Measurements from ENCODE around the gene DLGAP4. TPM values are rescaled to one million over a fixed set of nuclear protein-coding genes. Genes with fewer than 3 reads are reported as not detected.

Gene DLGAP4
- total RNA-seq, 1 experiment from 2014 or later: 59.9 TPM

GRCh38 chr20:36572701-36573102 lies 266.6 kb downstream of the DLGAP4 start:
- intact Hi-C loops (cut with micrococcal nuclease; ENCODE audit: unreplicated experiment): loop anchor here (2.0 kb wide), 1 partner anchor 110 kb away; no protein-coding TSS in a partner anchor
- peak; percentile 52 for DNase-seq (ENCODE audit: low spot score)
- TF ChIP-seq CTCF (conservative IDR thresholded peaks at IDR 0.05; ENCODE audit: low read depth, low read length): no peak
- no peak for TF ChIP-seq EZH2 (IDR thresholded peaks at IDR 0.05; ENCODE audit: borderline replicate concordance, low read depth, low read length, poor library complexity, severe bottlenecking)
- Histone ChIP-seq H3K4me3 (ENCODE audit: low read depth, low read length, poor library complexity, severe bottlenecking) (peak overlapping the region; percentile 95), H3K4me1 (ENCODE audit: insufficient read depth, low read length, poor library complexity, severe bottlenecking) (peaks cover 36% of the 10 kb centered on the region), H3K9me3 (ENCODE audit: low read depth, low read length, poor library complexity, severe bottlenecking) (no peaks in the 10 kb centered on the region), H3K36me3 (ENCODE audit: insufficient read depth, low read length, poor library complexity, severe bottlenecking) (no peaks in the 10 kb centered on the region), H3K27me3 (replicated peaks; ENCODE audit: insufficient read depth, low read depth, low read length, poor library complexity) (no peaks in the 10 kb centered on the region), H3K27ac (ENCODE audit: low read depth, low read length, poor library complexity, severe bottlenecking) (peak overlapping the region; percentile 82)
- POLR2A ChIA-PET (ENCODE audit: low non-redundant PET): interaction anchor here (0.7 kb wide), 1 partner anchor 972 kb away, joined by 13 read pairs; no protein-coding TSS in a partner anchor
- TSS peak; percentile 83 for BruUV-seq (replicated peaks)
- CTCF ChIA-PET: interaction anchor here (0.6 kb wide), 2 partner anchors 33 to 290 kb away, joined by 3 to 8 read pairs; partner anchors contain the start of gene RAB5IF

DNA sequence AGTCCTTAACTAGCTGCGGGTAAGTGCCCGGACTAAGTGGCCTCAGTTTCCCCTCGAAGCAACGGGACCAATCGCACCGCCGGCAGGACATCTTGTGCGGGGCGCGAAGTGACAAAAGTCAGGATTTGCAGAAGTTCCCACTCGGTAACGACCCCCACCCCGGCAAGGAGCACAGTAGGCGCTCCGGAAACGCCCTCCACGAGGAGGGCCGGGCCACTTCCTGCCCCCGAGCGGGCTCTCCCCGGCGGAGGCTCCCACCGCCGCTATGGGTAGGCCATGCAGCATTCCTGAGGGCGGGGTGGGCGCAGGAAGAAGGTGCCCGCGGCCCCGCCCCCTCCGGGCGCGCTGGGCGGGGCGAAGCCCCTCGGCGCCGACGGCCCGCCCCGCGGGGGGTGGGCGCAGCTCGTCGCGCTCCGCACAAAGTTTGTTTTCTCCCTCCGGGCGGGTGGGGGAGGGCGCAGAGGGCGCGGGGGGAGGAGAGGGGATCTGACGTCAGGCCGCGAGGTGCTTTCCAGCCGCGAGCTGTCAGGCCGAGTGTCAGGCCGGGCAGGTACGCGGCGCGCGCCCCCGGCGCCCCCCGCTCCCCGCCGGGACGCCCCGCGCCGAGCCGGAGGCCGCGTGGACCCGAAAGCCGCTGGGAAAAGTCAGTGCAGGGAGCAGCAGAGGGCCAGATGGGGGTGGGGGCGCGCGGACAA lies 267.1 kb downstream of the DLGAP4 start, which contains the start of gene TGIF2:
TGIF2 (plus strand) TSS at position 495 of the 695 bp plus-strand sequence. CDS start 5,178 bp downstream, outside the sequence.
- TF ChIP-seq EZH2 (IDR thresholded peaks at IDR 0.05; ENCODE audit: borderline replicate concordance, low read depth, low read length, poor library complexity, severe bottlenecking) (no peak), CTCF (conservative IDR thresholded peaks at IDR 0.05; ENCODE audit: low read depth, low read length) (no peak)
- peak within 1 kb of the TSS; percentile 95 for H3K4me3 ChIP-seq (ENCODE audit: low read depth, low read length, poor library complexity, severe bottlenecking)
- peak within 1 kb of the TSS; percentile 95 for H3K27ac ChIP-seq (ENCODE audit: low read depth, low read length, poor library complexity, severe bottlenecking)
- BruUV-seq (replicated peaks): no TSS peak
- ChIA-PET CTCF (interaction anchor here (0.6 kb wide), 2 partner anchors 33 to 290 kb away, joined by 3 to 8 read pairs; partner anchors contain the start of gene RAB5IF), POLR2A (ENCODE audit: low non-redundant PET) (interaction anchor here (0.7 kb wide), 3 partner anchors 13 to 973 kb away, joined by 3 to 13 read pairs (median 5); no protein-coding TSS in a partner anchor)
- peaks cover under 1% of the 10 kb centered on the region for H3K36me3 ChIP-seq (ENCODE audit: insufficient read depth, low read length, poor library complexity, severe bottlenecking)
- H3K9me3 ChIP-seq (ENCODE audit: low read depth, low read length, poor library complexity, severe bottlenecking): no peaks in the 10 kb centered on the region
- DNase-seq (ENCODE audit: low spot score): peak; percentile 98
- H3K4me1 ChIP-seq (ENCODE audit: insufficient read depth, low read length, poor library complexity, severe bottlenecking): peaks cover 36% of the 10 kb centered on the region
- intact Hi-C loops (cut with micrococcal nuclease; ENCODE audit: unreplicated experiment): loop anchor here (2.0 kb wide), 1 partner anchor 110 kb away; no protein-coding TSS in a partner anchor
- no peaks in the 10 kb centered on the region for H3K27me3 ChIP-seq (replicated peaks; ENCODE audit: insufficient read depth, low read depth, low read length, poor library complexity)

DNA sequence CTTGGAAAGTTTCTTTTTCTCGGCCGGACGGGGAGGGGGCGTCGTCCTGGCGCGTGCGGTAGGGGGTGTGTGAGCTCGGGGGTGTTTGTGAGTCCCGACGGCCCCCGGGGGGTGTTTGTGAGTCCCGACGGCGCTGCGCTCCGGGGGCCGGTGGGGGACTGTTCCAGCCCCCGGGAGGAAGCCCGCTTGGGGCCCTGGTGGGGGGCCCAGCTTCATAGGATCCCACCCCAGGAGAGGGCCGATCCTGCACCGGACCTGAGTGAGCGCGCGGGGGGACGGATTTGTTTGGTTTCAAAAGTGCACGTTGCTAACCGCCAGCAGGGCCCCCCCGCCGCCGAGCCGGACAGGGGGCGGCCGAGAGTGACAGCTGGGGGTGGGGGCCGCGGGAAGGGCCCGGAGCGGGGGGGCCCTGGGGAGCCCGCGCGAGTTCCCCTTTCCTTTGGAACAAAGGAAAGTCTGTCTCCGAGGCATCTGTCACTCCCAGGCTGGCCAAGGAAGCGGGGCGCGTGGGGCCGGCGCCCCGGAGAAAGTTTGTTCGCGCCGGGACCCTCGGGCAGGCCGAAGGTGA lies 267.7 kb downstream of the DLGAP4 start:
- TF ChIP-seq CTCF (conservative IDR thresholded peaks at IDR 0.05; ENCODE audit: low read depth, low read length) (no peak), EZH2 (IDR thresholded peaks at IDR 0.05; ENCODE audit: borderline replicate concordance, low read depth, low read length, poor library complexity, severe bottlenecking) (no peak)
- H3K9me3 ChIP-seq (ENCODE audit: low read depth, low read length, poor library complexity, severe bottlenecking): no peaks in the 10 kb centered on the region
- ChIA-PET POLR2A (ENCODE audit: low non-redundant PET) (interaction anchor here (0.7 kb wide), 2 partner anchors 12 to 262 kb away, joined by 3 to 5 read pairs; no protein-coding TSS in a partner anchor), CTCF (no interaction called here)
- intact Hi-C loops (cut with micrococcal nuclease; ENCODE audit: unreplicated experiment): loop anchor here (2.0 kb wide), 1 partner anchor 111 kb away; no protein-coding TSS in a partner anchor
- peaks cover 7% of the 10 kb centered on the region for H3K36me3 ChIP-seq (ENCODE audit: insufficient read depth, low read length, poor library complexity, severe bottlenecking)
- no peaks in the 10 kb centered on the region for H3K27me3 ChIP-seq (replicated peaks; ENCODE audit: insufficient read depth, low read depth, low read length, poor library complexity)
- BruUV-seq (replicated peaks): no TSS peak
- H3K4me3 ChIP-seq (ENCODE audit: low read depth, low read length, poor library complexity, severe bottlenecking): peak overlapping the region; percentile 95
- H3K27ac ChIP-seq (ENCODE audit: low read depth, low read length, poor library complexity, severe bottlenecking): peak overlapping the region; percentile 95
- DNase-seq (ENCODE audit: low spot score): peak; percentile 64
- H3K4me1 ChIP-seq (ENCODE audit: insufficient read depth, low read length, poor library complexity, severe bottlenecking): peaks cover 36% of the 10 kb centered on the region

All from A673 (cell line).